Kidney (tissue), 14 donors: ENCODE data around the gene HOXB6. TPM values are rescaled to one million over a fixed set of nuclear protein-coding genes. Genes with fewer than 3 reads are reported as not detected.

Experiments used
- DNase-seq, 5 donors: peaks; one replicate each; pipeline ENCODE4 v3.0.0-alpha.2; 2013 to 2020
- FAIRE-seq: peaks from 2 replicates; lab custom pipeline; 2012; peaks lifted over from hg19 to GRCh38; lab: Jason Lieb, UNC
- H3K27ac ChIP-seq, 2 donors: one replicate each; pipeline ENCODE4 v1.7.0; 2013; ENCODE audit warnings: low read depth in 2 of 2, low read length in 2 of 2, inconsistent platforms in 1 of 2
- H3K27me3 ChIP-seq: one replicate; pipeline ENCODE4 v1.7.1; 2013; ENCODE audit warnings: low read length, inconsistent platforms; ENCODE audit not compliant: control insufficient read depth, insufficient read depth
- H3K36me3 ChIP-seq, 3 donors: one replicate each; pipeline versions ENCODE4 v1.7.0 to v1.7.1; 2013; ENCODE audit warnings: low read length in 3 of 3, control low read depth in 1 of 3, inconsistent platforms in 1 of 3; ENCODE audit not compliant: insufficient read depth in 3 of 3, control insufficient read depth in 2 of 3
- H3K4me1 ChIP-seq, 3 donors: one replicate each; pipeline versions ENCODE4 v1.7.0 to v1.7.1; 2013; ENCODE audit warnings: low read length in 3 of 3, inconsistent platforms in 1 of 3, low read depth in 1 of 3; ENCODE audit not compliant: control insufficient read depth in 2 of 3, insufficient read depth in 2 of 3
- H3K4me3 ChIP-seq, 3 donors: one replicate each; pipeline versions ENCODE4 v1.7.0 to v1.8.1; 2013; ENCODE audit warnings: low read length in 3 of 3, control low read depth in 1 of 3, inconsistent platforms in 1 of 3
- H3K9ac ChIP-seq, 3 donors: one replicate each; pipeline versions ENCODE4 v1.7.0 to v1.7.1; 2013; ENCODE audit warnings: low read length in 3 of 3, control low read depth in 1 of 3, inconsistent platforms in 1 of 3
- H3K9me3 ChIP-seq, 3 donors: one replicate each; pipeline versions ENCODE4 v1.7.0 to v1.7.1; 2013; ENCODE audit warnings: low read length in 3 of 3, control low read depth in 1 of 3, inconsistent platforms in 1 of 3; ENCODE audit not compliant: control insufficient read depth in 2 of 3, insufficient read depth in 1 of 3
- intact Hi-C: fragments of 100-400 bp; cut with DNase I; formaldehyde crosslinking; loops from one replicate; pipeline ENCODE4 v1.11.1; 2022
- polyA plus RNA-seq: library from polyadenylated mRNA; stranded (reverse); fragments of 350-450 nt; fragmentation: Illumina TruSeq; extraction: RNeasy Lipid Tissue Mini Kit (QIAGEN cat#74804); gene quantifications from one replicate; pipeline ENCODE4 v1.2.3, GENCODE V29; 2014; ENCODE audit warnings: low read depth, low replicate concordance; ENCODE audit not compliant: insufficient read depth
- total RNA-seq: library from RNA; stranded (reverse); fragmentation: NEBNext Ultra II Directional; extraction: Animal tissue kit (Norgen Biotek cat#: 25700); gene quantifications from one replicate; pipeline ENCODE4 v1.2.1, GENCODE V29; 2021
- TF ChIP-seq, protein P1 (sequence below): IDR thresholded peaks from 3 replicates; pipeline ENCODE4 v1.5.1; 2012; ENCODE audit warnings: mild to moderate bottlenecking, moderate library complexity, borderline replicate concordance; ENCODE audit not compliant: insufficient read depth; ENCODE audit errors: extremely low read depth
- donor health status: control.
- donor health status: control.
- donor health status: control.
- donor health status: control.
- donor health status: control.
- donor health status: DM: yes; HTN: yes; CAD: no.
- donor health status: Normal renal cell carcinoma (clear cell type).

HOXB6 gene
- total and polyA plus RNA-seq, 2 donors from 2014 or later = 44.0 to 90.2 TPM

DNA sequence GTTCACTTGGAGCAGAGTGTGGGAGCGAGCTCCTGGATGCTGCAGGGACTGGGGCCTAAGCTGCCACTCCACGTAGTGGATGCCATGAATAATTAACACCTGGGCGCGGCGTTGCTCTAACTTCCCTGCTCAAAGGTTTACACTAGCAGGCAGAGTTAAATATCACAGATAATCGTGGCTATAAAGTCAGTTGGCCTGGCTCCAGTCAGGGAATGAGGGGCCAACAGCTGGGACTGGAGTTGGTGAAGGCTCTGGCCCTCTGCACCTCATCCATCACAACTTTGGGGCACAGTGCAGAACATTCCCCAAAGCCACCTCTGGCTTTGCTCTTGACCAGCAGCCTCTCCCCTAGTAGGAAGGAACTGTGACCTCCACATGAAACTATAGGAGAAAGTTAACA, 37.6 kb downstream of the HOXB6 start:
- no peak for FAIRE-seq
- no peaks in the 10 kb centered on the region for H3K9me3 ChIP-seq
- no peak for DNase-seq
- H3K27ac ChIP-seq = peak overlapping the region; percentile 68 to 77
- peaks cover 29 to 48% (median 42%) of the 10 kb centered on the region in 3 donors for H3K4me1 ChIP-seq
- H3K27me3 ChIP-seq = no peaks in the 10 kb centered on the region
- H3K4me3 ChIP-seq = peak overlapping the region in 1 of 3 donors; percentile 44
- H3K36me3 ChIP-seq = peaks cover 2 to 5% (median 2%) of the 10 kb centered on the region in 3 donors
- peak overlapping the region in 1 of 3 donors; percentile 65 for H3K9ac ChIP-seq
- TF ChIP-seq, protein P1, sequence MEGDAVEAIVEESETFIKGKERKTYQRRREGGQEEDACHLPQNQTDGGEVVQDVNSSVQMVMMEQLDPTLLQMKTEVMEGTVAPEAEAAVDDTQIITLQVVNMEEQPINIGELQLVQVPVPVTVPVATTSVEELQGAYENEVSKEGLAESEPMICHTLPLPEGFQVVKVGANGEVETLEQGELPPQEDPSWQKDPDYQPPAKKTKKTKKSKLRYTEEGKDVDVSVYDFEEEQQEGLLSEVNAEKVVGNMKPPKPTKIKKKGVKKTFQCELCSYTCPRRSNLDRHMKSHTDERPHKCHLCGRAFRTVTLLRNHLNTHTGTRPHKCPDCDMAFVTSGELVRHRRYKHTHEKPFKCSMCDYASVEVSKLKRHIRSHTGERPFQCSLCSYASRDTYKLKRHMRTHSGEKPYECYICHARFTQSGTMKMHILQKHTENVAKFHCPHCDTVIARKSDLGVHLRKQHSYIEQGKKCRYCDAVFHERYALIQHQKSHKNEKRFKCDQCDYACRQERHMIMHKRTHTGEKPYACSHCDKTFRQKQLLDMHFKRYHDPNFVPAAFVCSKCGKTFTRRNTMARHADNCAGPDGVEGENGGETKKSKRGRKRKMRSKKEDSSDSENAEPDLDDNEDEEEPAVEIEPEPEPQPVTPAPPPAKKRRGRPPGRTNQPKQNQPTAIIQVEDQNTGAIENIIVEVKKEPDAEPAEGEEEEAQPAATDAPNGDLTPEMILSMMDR = no peak
- intact Hi-C loops = no loop called here

DNA sequence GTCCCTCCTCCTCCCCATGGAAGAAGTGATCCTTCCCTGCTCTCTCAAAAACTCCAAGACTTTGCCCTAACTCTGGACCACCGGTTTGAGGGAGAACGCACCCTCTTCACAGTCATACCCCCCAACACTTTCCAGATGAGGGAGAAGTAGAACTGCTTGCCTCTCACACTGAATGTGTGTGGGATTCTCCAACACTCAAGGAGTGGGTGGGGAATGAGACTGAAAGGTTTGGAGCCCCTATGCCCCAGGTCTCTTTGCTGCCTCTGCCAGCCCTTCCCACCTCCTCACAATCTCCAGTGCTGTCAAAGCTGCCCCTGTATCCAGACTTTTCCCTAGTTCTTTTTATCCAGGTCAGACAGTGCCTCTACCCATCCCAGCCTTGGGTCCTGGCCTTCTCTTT, 38.1 kb downstream of the HOXB6 start:
- H3K36me3 ChIP-seq = peaks cover 2 to 5% (median 4%) of the 10 kb centered on the region in 3 donors
- H3K9ac ChIP-seq = peak overlapping the region in 1 of 3 donors; percentile 65
- TF ChIP-seq, protein P1 = no peak
- H3K27me3 ChIP-seq = no peaks in the 10 kb centered on the region
- H3K4me1 ChIP-seq = peaks cover 29 to 50% (median 44%) of the 10 kb centered on the region in 3 donors
- peak overlapping the region in 1 of 3 donors; percentile 44 for H3K4me3 ChIP-seq
- H3K9me3 ChIP-seq = no peaks in the 10 kb centered on the region
- no peak for DNase-seq
- no peak for FAIRE-seq
- peak overlapping the region; percentile 68 to 77 for H3K27ac ChIP-seq
- intact Hi-C loops = no loop called here

DNA sequence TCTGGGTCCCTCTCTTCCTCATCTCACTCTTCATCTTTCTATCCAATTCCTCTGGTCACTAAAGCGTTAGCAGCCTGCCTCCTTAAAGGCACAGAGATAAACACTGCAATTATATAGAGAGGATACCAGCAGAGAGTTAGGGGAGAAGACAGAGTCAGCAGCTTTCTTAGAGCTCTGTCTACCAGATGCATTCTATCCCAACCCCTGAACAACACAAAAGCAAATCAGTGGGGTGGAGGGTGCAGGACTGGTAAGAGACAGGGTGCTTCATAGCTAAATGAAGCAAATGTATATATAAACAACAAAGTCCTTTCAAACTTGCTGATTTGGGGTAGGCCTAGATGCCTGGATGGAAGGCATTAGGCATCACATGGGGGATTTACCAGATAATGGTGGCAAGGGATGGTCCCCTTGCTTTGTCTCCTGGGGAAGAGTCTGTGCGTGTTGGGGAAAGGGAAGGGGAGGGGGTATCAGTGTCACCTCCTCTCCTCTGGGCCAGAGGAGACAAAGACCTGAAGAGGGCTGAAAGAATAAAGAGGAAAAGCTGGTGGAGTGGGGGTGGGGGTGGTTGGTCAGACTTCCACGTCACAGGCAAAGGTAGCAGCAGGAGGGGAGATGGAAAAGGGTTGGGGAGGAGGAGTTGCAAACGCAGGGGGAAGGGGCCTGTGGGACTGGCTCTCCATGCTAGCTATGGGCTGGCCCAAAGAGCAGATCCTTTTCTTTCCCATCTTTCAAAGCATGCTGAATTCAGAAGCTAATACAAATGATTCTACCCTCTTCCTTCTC, 38.7 kb downstream of the HOXB6 start:
- H3K36me3 ChIP-seq = peaks cover 2 to 8% (median 5%) of the 10 kb centered on the region in 3 donors
- H3K9ac ChIP-seq = peak overlapping the region in 1 of 3 donors; percentile 65
- no peak overlapping the region for H3K4me3 ChIP-seq
- H3K27me3 ChIP-seq = no peaks in the 10 kb centered on the region
- TF ChIP-seq, protein P1 = no peak
- no peak for FAIRE-seq
- no peaks in the 10 kb centered on the region for H3K9me3 ChIP-seq
- DNase-seq = no peak
- H3K27ac ChIP-seq = peak overlapping the region; percentile 68 to 77
- H3K4me1 ChIP-seq = peaks cover 34 to 56% (median 45%) of the 10 kb centered on the region in 3 donors
- intact Hi-C loops = no loop called here
